GM18517 (cell line): ENCODE measurements around the gene PPM1H.
"Not testable (repeated sequence)": the region's sequence is repeated elsewhere in the genome, so short reads cannot be mapped to it uniquely, and the experiment has no call there.

ENCODE experiments used
- ATAC-seq: cut with Tn5 transposase; IDR thresholded peaks from one replicate; pipeline ENCODE4 v1.9.1; 2021; ENCODE audit warnings: mild to moderate bottlenecking, moderate library complexity; ENCODE audit not compliant: unreplicated experiment

PPM1H gene

GRCh38 chr12:62934799-62935674, at the start of gene PPM1H:
PPM1H (minus strand) TSS chr12:62935150; CDS start chr12:62934736, 414 bp downstream.
- ATAC-seq: peak; percentile 78

GRCh38 chr12:62983594-62983993, 48.6 kb upstream of the PPM1H start:
- ATAC-seq: no peak

- no peak for ATAC-seq
Measured at GRCh38 chr12:62978768-62979167, 43.8 kb upstream of the PPM1H start.

GRCh38 chr12:62977883-62978282, 42.9 kb upstream of the PPM1H start:
- ATAC-seq: no peak

GRCh38 chr12:62977418-62977817, 42.5 kb upstream of the PPM1H start:
- no peak for ATAC-seq

- ATAC-seq: no peak
Measured at GRCh38 chr12:62976110-62976662, 41.2 kb upstream of the PPM1H start.

- no peak for ATAC-seq
Measured at GRCh38 chr12:62971769-62972525, 37.0 kb upstream of the PPM1H start.

- no peak for ATAC-seq
Measured at GRCh38 chr12:62969695-62970094, 34.7 kb upstream of the PPM1H start.

- ATAC-seq: no peak
Measured at GRCh38 chr12:62967701-62968100, 32.8 kb upstream of the PPM1H start.

- ATAC-seq: no peak
Measured at GRCh38 chr12:62966990-62967506, 32.1 kb upstream of the PPM1H start.

GRCh38 chr12:62966446-62966989, 31.6 kb upstream of the PPM1H start:
- not testable (repeated sequence) for ATAC-seq

- not testable (repeated sequence) for ATAC-seq
Measured at GRCh38 chr12:62965700-62966099, 30.8 kb upstream of the PPM1H start.

- ATAC-seq: not testable (repeated sequence)
Measured at GRCh38 chr12:62965242-62965641, 30.3 kb upstream of the PPM1H start.

- ATAC-seq: no peak
Measured at GRCh38 chr12:62963486-62964041, 28.6 kb upstream of the PPM1H start.

- no peak for ATAC-seq
Measured at GRCh38 chr12:62960324-62960723, 25.4 kb upstream of the PPM1H start.

- ATAC-seq: no peak
Measured at GRCh38 chr12:62959745-62960144, 24.8 kb upstream of the PPM1H start.

- ATAC-seq: no peak
Measured at GRCh38 chr12:62957233-62957953, 22.4 kb upstream of the PPM1H start.

- no peak for ATAC-seq
Measured at GRCh38 chr12:62955678-62956077, 20.7 kb upstream of the PPM1H start.

- no peak for ATAC-seq
Measured at GRCh38 chr12:62950317-62950716, 15.4 kb upstream of the PPM1H start.

GRCh38 chr12:62948123-62948522, 13.2 kb upstream of the PPM1H start:
- no peak for ATAC-seq
